DOHH2 (cell line): ENCODE measurements around the gene SLC22A6.
"Not testable (repeated sequence)": the region's sequence is repeated elsewhere in the genome, so short reads cannot be mapped to it uniquely, and the experiment has no call there.

Source experiments
- H3F3A ChIP-seq: fragments of 200-600 bp; sonication (generic), shearing (Covaris generic); 2 replicates; pipeline ENCODE4 v1.6.0; 2016; ENCODE audit warnings: antibody characterized with exemption, mild to moderate bottlenecking; ENCODE audit not compliant: control insufficient read depth, insufficient read depth
- H3K27ac ChIP-seq: fragments of 200-600 bp; sonication (generic); 2 replicates; pipeline ENCODE4 v1.5.1; 2014; ENCODE audit warnings: low read depth, mild to moderate bottlenecking, low read length, moderate library complexity
- H3K27me3 ChIP-seq: fragments of 200-600 bp; sonication (generic); 2 replicates; pipeline ENCODE4 v1.6.1; 2014; ENCODE audit warnings: mild to moderate bottlenecking, low read length, mixed read lengths; ENCODE audit not compliant: control insufficient read depth
- H3K36me3 ChIP-seq: fragments of 200-600 bp; sonication (generic); 2 replicates; pipeline ENCODE4 v1.6.1; 2014; ENCODE audit warnings: mild to moderate bottlenecking, low read length, moderate library complexity, mixed read lengths; ENCODE audit not compliant: control insufficient read depth
- H3K4me1 ChIP-seq: fragments of 200-600 bp; sonication (generic); 2 replicates; pipeline ENCODE4 v1.6.1; 2014; ENCODE audit warnings: mild to moderate bottlenecking, low read length, mixed read lengths; ENCODE audit not compliant: control insufficient read depth
- H3K4me2 ChIP-seq: fragments of 200-600 bp; sonication (generic); 2 replicates; pipeline ENCODE4 v1.6.0; 2014; ENCODE audit warnings: mild to moderate bottlenecking, low read length, moderate library complexity
- H3K4me3 ChIP-seq: fragments of 200-600 bp; sonication (generic); 2 replicates; pipeline ENCODE4 v1.5.1; 2014; ENCODE audit warnings: mild to moderate bottlenecking, low read length, mixed read lengths
- H3K79me2 ChIP-seq: fragments of 200-600 bp; sonication (generic); 2 replicates; pipeline ENCODE4 v1.6.1; 2014; ENCODE audit warnings: mild to moderate bottlenecking, low read length, mixed read lengths; ENCODE audit not compliant: control insufficient read depth
- H3K9me2 ChIP-seq: fragments of 200-600 bp; sonication (generic); replicated peaks from 2 replicates; pipeline ENCODE4 v1.6.1; 2014; ENCODE audit warnings: mild to moderate bottlenecking, low read length, mixed read lengths; ENCODE audit not compliant: control insufficient read depth
- H3K9me3 ChIP-seq: fragments of 200-600 bp; sonication (generic); 2 replicates; pipeline ENCODE4 v1.6.1; 2014; ENCODE audit warnings: antibody characterized with exemption, low read length, mixed read lengths; ENCODE audit not compliant: control insufficient read depth, insufficient read depth
- H4K20me1 ChIP-seq: fragments of 200-600 bp; sonication (generic); 2 replicates; pipeline ENCODE4 v1.6.0; 2014; ENCODE audit warnings: low read depth, mild to moderate bottlenecking, antibody characterized with exemption, low read length, moderate library complexity; ENCODE audit not compliant: control insufficient read depth, insufficient read depth
- EZH2phosphoT487 ChIP-seq: fragments of 200-600 bp; sonication (generic); IDR thresholded peaks from 2 replicates; pipeline ENCODE4 v1.6.1; 2017; ENCODE audit warnings: borderline replicate concordance, mild to moderate bottlenecking, antibody characterized with exemption, low read length, moderate library complexity, mixed read lengths
- TF ChIP-seq, protein P1 (sequence below): fragments of 200-600 bp; sonication (generic); IDR thresholded peaks from one replicate; pipeline ENCODE4 v1.5.1; 2014; ENCODE audit warnings: antibody characterized with exemption, mild to moderate bottlenecking, low read depth, low read length; ENCODE audit not compliant: poor library complexity, severe bottlenecking

The SLC22A6 gene

DNA sequence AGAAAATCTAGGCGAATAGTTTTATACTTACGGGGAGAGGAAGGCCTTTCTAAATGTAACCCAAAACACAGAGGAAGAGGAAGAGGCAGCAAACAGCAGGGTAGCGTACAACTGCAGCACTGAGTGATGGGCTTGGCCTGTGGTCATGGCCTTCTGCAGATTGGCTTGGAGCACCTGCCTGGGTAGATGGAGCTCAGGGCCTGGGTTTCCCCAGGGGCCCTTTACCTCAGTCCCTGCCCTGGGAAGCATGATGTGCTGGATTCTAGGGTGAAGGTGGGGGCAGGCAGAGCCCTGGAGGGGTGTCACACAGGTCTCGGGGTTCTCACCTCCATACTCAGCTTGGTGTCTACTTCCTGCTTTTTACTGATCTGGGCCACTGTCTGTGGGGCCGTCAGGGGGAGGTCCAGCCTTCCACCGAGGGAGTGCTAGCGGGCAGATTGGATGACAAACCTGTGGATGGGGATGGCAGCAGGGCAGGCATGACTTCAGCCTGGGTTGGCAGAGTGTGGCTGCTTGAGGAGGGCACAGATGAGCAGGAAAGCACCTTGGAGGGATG is 35.9 kb downstream of the SLC22A6 start:
- Histone ChIP-seq H3K4me3 (no peak overlapping the region), H3K27me3 (peaks cover 3% of the 10 kb centered on the region; the same call in 1 of the 2 replicates), H3K4me1 (no peaks in the 10 kb centered on the region), H3F3A (no peaks in the 10 kb centered on the region), H3K4me2 (no peak overlapping the region), H4K20me1 (no peaks in the 10 kb centered on the region), H3K36me3 (no peaks in the 10 kb centered on the region), H3K9me3 (no peaks in the 10 kb centered on the region), H3K9me2 (no peaks in the 10 kb centered on the region), H3K27ac (no peak overlapping the region), H3K79me2 (no peaks in the 10 kb centered on the region)
- TF ChIP-seq, protein P1, sequence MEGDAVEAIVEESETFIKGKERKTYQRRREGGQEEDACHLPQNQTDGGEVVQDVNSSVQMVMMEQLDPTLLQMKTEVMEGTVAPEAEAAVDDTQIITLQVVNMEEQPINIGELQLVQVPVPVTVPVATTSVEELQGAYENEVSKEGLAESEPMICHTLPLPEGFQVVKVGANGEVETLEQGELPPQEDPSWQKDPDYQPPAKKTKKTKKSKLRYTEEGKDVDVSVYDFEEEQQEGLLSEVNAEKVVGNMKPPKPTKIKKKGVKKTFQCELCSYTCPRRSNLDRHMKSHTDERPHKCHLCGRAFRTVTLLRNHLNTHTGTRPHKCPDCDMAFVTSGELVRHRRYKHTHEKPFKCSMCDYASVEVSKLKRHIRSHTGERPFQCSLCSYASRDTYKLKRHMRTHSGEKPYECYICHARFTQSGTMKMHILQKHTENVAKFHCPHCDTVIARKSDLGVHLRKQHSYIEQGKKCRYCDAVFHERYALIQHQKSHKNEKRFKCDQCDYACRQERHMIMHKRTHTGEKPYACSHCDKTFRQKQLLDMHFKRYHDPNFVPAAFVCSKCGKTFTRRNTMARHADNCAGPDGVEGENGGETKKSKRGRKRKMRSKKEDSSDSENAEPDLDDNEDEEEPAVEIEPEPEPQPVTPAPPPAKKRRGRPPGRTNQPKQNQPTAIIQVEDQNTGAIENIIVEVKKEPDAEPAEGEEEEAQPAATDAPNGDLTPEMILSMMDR, result no peak
- TF ChIP-seq EZH2phosphoT487, result no peak

DNA sequence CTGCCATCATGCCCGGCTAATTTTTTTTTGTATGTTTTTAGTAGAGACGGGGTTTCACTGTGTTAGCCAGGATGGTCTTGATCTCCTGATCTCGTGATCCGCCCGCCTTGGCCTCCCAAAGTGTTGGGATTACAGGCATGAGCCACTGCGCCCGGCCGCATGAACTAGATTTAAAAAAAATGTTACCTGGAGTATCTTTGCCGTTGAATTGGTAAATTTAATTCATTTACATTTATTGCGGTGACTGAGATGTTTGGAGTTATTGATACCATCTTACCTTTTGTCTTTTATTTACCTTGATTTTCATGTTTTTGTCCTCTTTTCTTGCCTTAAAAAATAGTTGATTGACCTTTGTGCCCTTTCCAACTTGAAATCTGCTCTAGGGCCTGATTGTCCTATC is 39.2 kb downstream of the SLC22A6 start:
- H3K27ac ChIP-seq, H3K4me2 ChIP-seq, H4K20me1 ChIP-seq, H3K9me3 ChIP-seq, H3K9me2 ChIP-seq, H3K4me1 ChIP-seq, H3K36me3 ChIP-seq, H3K79me2 ChIP-seq, H3K27me3 ChIP-seq, H3K4me3 ChIP-seq, H3F3A ChIP-seq: not testable (repeated sequence)

DNA sequence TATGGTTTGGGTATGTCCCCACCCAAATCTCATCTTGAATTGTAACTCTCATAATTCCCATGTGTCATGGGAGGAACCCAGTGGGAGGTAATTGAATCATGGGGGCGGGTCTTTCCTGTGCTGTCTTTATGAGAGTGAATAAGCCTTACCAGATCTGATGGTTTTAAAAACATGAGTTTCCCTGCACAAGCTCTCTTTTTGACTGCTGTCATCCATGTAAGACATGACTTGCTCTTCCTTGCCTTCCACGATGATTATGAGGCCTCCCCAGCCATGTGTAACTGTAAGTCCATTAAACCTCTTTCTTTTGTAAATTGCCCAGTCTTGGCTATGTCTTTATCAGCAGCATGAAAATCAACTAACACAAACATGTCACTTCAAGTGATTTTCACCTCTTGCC is 47.2 kb downstream of the SLC22A6 start:
- H3K79me2 ChIP-seq, H3K27ac ChIP-seq, H3K9me3 ChIP-seq: not testable (repeated sequence)

GRCh38 chr11:62934496-62934785 is 50.3 kb downstream of the SLC22A6 start:
- no peak overlapping the region for H3K4me3 ChIP-seq
- H3K9me2 ChIP-seq, result no peaks in the 10 kb centered on the region
- no peaks in the 10 kb centered on the region for H3F3A ChIP-seq
- H3K79me2 ChIP-seq, result no peaks in the 10 kb centered on the region
- H3K4me2 ChIP-seq, result no peak overlapping the region
- H3K36me3 ChIP-seq, result no peaks in the 10 kb centered on the region
- H3K4me1 ChIP-seq, result no peaks in the 10 kb centered on the region
- H3K9me3 ChIP-seq, result no peaks in the 10 kb centered on the region
- TF ChIP-seq EZH2phosphoT487, result no peak
- TF ChIP-seq, protein P1, result no peak
- no peak overlapping the region for H3K27ac ChIP-seq
- H3K27me3 ChIP-seq, result peaks cover 4% of the 10 kb centered on the region; the same call in 1 of the 2 replicates
- H4K20me1 ChIP-seq, result no peaks in the 10 kb centered on the region

More for the DNA sequence above, 47.2 kb downstream of the SLC22A6 start:
- not testable (repeated sequence) for H3K36me3 ChIP-seq, H3K4me1 ChIP-seq, H3K27me3 ChIP-seq, H3K9me2 ChIP-seq, H3F3A ChIP-seq, H3K4me2 ChIP-seq, H4K20me1 ChIP-seq, H3K4me3 ChIP-seq
